LNCAP (cell line): ENCODE measurements around the gene PASK.

ENCODE experiments used
- CTCF ChIP-seq: fragments of 450-650 bp; IDR thresholded peaks from 2 replicates; pipeline ENCODE4 v1.5.1; 2017; ENCODE audit warnings: mild to moderate bottlenecking

Gene PASK

DNA sequence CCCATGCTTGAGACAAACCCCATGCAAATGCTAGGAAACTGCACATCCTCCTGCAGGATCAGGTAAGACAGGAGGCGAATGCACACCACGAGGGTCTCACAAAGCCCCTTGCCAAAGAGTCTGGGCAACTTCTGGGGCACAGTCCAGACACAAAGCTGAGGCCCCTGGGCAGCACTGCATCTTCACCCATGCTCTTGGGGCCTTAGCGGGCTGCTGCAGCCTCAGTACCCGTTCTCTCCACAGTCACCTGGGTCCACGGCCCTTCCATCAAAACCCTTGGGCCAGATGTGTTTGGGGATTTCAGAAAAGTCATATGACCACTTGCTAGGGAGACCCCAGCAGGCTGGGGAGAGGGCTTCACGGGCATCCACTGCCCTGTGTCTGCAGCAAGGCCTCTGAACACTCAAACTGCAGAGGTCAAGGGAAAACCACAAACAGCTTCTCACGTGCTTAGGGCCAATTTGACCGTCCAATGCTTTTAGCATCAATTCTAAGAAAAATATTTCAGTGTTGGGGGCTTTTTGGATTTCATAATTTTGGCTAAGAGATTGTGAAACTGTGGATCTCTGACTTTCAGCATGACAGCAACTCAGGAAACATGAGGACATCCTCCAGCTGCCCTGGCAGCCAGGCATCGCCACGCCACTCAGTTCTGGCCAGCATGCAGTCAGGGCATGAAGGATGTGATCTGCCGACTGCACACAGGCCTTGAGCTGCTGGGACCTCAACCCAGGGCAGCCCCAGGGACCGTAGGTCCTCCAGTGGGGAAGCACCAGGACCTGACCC is 20.0 kb downstream of the PASK start:
- no peak for TF ChIP-seq CTCF

DNA sequence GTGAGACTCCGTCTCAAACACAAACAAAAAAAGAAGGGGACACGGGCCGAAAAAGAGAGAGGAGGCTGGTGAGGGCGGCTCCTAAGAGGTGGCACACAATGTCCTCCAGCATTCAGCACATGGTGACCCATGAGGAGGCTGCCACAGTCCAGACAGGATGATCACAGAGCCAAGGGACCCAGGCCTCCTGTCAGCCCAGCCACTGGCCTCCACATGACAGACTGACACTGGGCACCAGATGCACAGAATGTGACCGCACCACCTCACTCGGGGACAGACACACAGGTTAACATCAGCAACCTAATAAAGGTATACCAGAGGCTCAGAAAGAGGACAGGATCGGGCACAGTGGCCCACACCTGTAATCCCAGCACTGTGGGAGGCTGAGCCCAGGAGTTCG is 21.0 kb downstream of the PASK start:
- TF ChIP-seq CTCF: no peak

GRCh38 chr2:241126771-241127202 is 22.5 kb downstream of the PASK start:
- no peak for TF ChIP-seq CTCF

GRCh38 chr2:241126201-241126611 is 23.1 kb downstream of the PASK start:
- no peak for TF ChIP-seq CTCF

GRCh38 chr2:241125626-241126025 is 23.6 kb downstream of the PASK start:
- no peak for TF ChIP-seq CTCF

- no peak for TF ChIP-seq CTCF
Measured at GRCh38 chr2:241123816-241124536, 25.3 kb downstream of the PASK start.

DNA sequence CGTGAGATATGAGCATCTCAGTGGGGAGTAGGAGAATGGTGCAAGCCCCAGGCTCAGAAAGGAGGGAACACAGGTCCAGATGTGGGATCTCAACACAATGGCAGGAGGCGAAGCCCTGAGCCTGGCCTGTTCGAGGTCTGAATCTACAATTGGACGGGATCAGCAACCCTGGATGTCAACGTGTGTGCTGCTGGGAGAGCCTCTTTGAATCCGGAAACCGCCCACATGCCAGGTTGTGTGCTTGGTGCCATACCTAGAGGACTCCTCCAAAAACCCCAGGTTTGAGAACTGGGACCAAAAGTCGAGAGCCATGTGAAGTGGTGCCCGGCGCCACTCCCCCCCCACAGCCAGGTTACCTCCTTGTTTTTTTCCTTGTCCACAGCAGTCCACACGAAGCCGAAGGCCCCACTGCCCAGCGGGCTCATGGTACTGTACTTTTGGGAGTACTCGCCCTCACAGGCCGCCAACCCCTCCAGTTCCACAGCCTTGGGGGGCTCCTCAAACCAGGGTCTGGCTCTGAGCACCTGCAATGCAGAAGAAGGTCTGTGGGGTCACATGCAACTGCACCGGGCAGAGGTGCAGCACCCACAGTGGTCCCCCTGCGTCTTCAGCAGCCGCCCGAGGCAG is 26.8 kb downstream of the PASK start:
- no peak for TF ChIP-seq CTCF
